NCI-H345 treated with DMSO at 0.1 percent for 48 hours (cell line): ENCODE results near the gene NUP153.

ENCODE experiments used
- DNase-seq: peaks from one replicate; lab custom pipeline; 2025; ENCODE audit not compliant: unreplicated experiment; lab: John Stamatoyannopoulos, UW

NUP153 gene

GRCh38 chr6:17666646-17667045, 40.1 kb downstream of the NUP153 start:
- DNase-seq, result no peak

GRCh38 chr6:17665132-17665531, 41.6 kb downstream of the NUP153 start:
- no peak for DNase-seq

GRCh38 chr6:17663226-17663625, 43.5 kb downstream of the NUP153 start:
- DNase-seq, result no peak

- no peak for DNase-seq
Observed at GRCh38 chr6:17662585-17662984, 44.1 kb downstream of the NUP153 start.

- no peak for DNase-seq
Observed at GRCh38 chr6:17656644-17657043, 50.1 kb downstream of the NUP153 start.

- no peak for DNase-seq
Observed at GRCh38 chr6:17656092-17656491, 50.6 kb downstream of the NUP153 start.

- DNase-seq, result no peak
Observed at GRCh38 chr6:17653198-17653882, 53.4 kb downstream of the NUP153 start.

GRCh38 chr6:17650656-17651309, 55.9 kb downstream of the NUP153 start:
- DNase-seq, result no peak

GRCh38 chr6:17648745-17649144, 58.0 kb downstream of the NUP153 start:
- no peak for DNase-seq

- DNase-seq, result no peak
Observed at GRCh38 chr6:17640477-17640917, 66.2 kb downstream of the NUP153 start.

- no peak for DNase-seq
Observed at GRCh38 chr6:17638212-17638715, 68.5 kb downstream of the NUP153 start.

- no peak for DNase-seq
Observed at GRCh38 chr6:17635568-17635967, 71.2 kb downstream of the NUP153 start.

GRCh38 chr6:17633465-17634188, 73.1 kb downstream of the NUP153 start:
- DNase-seq, result no peak

- DNase-seq, result no peak
Observed at GRCh38 chr6:17632934-17633333, 73.8 kb downstream of the NUP153 start.

GRCh38 chr6:17630511-17631073, 76.1 kb downstream of the NUP153 start:
- no peak for DNase-seq

GRCh38 chr6:17629824-17630510, 76.8 kb downstream of the NUP153 start:
- no peak for DNase-seq

GRCh38 chr6:17628873-17629272, 77.9 kb downstream of the NUP153 start:
- no peak for DNase-seq

GRCh38 chr6:17624396-17624795, 82.3 kb downstream of the NUP153 start:
- DNase-seq, result no peak

GRCh38 chr6:17622144-17622543, 84.6 kb downstream of the NUP153 start:
- no peak for DNase-seq

GRCh38 chr6:17621003-17621402, 85.7 kb downstream of the NUP153 start:
- DNase-seq, result no peak

- no peak for DNase-seq
Observed at GRCh38 chr6:17615794-17616193, 90.9 kb downstream of the NUP153 start.
